Measurements from ENCODE around the gene BICC1. TPM values are rescaled to one million over a fixed set of nuclear protein-coding genes. Genes with fewer than 3 reads are reported as not detected.

Gene BICC1
- polyA plus RNA-seq, 1 donor from 2014 or later = not detected

DNA sequence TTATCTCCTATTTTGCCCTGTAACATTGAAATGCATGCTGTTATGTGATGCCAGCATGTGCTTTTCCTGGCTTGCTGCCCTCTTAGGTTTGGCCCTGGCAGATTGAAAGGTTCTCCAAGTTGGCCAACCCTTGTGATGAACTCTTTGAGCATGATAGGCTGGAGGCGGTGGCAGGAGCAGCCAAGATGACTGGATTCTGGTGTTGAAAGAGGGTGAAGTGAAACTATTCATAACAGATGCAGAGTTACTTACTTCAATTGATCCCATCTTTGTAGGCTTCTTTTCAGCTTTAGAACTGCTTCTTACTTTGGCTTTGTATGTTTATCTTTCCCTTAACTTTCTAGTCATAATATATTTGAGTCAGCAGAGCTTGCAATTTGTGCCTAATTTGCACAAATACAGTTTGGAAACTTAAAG, 57.6 kb downstream of the BICC1 start:
- Mint-ChIP-seq H3K4me3 (no peak overlapping the region), H3K9me3 (peaks cover 0 to 17% (median 0%) of the 10 kb centered on the region in 3 donors), H3K4me1 (no peaks in the 10 kb centered on the region), H3K36me3 (no peaks in the 10 kb centered on the region), H3K27ac (no peak overlapping the region), H3K27me3 (no peaks in the 10 kb centered on the region)

DNA sequence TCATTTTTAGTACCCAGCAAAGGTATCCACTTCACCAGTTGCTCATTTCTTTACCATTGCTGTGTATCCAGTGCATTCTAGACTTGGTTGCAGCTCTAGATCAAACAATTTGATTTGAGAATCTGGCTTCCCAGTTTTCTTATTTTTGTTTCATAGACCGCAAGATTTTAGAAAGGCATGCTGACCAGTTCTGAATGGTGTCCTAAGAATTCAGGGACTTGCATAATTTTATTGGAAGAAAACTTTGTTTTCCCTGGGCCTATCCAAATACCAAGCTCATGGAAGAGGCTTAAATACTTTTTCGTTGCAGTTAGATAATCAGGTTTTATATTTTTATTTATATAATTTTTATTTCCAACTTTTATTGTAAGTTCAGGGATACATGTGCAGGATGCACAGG, 58.3 kb downstream of the BICC1 start:
- no peaks in the 10 kb centered on the region for H3K27me3 Mint-ChIP-seq

DNA sequence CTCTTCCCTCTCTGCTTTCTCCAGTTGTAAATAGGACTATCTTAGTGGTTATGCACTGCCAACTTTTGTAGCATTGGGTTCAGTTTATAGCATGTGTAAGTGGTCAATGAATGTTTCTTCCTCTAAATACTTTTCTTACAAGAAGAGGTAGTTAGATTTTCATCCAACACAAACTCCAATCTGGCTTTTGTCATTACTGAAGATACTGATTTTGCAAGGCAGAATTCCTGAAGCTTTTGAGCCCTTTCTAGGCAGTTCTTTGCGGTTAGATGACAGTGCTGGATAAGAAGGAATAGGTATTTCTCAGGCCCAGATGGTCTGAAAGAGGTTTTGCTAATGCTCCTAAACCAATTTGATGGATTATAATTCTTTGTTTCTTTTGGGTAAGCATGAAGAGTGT, 60.5 kb downstream of the BICC1 start:
- Mint-ChIP-seq H3K9me3 (peaks cover 0 to 17% (median 0%) of the 10 kb centered on the region in 3 donors), H3K4me3 (no peak overlapping the region), H3K27ac (no peak overlapping the region), H3K4me1 (no peaks in the 10 kb centered on the region), H3K36me3 (no peaks in the 10 kb centered on the region), H3K27me3 (no peaks in the 10 kb centered on the region)

More for the DNA sequence above, 58.3 kb downstream of the BICC1 start:
- Mint-ChIP-seq H3K36me3 (no peaks in the 10 kb centered on the region), H3K27ac (no peak overlapping the region), H3K4me3 (no peak overlapping the region), H3K9me3 (peaks cover 0 to 17% (median 0%) of the 10 kb centered on the region in 3 donors), H3K4me1 (no peaks in the 10 kb centered on the region)

DNA sequence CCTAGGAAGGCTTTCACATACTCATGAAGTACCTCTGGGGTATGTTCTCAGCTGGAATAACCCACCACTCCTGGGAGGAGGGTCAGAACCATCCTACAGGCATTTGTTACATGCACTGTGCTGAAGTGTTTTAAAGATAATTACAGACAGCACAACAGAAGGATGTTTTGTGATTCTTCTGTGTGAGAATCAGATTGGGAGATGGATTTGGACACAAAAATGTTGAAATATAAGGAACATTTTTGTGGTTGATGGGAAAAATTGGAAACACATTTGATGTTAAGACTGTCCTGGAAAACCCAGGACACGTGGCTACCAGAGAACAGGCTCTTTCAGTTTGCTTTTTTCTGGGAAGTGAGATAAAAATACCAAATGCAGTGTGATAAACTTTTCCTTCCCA, 61.4 kb downstream of the BICC1 start:
- H3K27ac Mint-ChIP-seq = no peak overlapping the region
- no peaks in the 10 kb centered on the region for H3K27me3 Mint-ChIP-seq
- H3K9me3 Mint-ChIP-seq = peaks cover 0 to 17% (median 0%) of the 10 kb centered on the region in 3 donors
- no peaks in the 10 kb centered on the region for H3K36me3 Mint-ChIP-seq
- no peaks in the 10 kb centered on the region for H3K4me1 Mint-ChIP-seq
- no peak overlapping the region for H3K4me3 Mint-ChIP-seq

GRCh38 chr10:58575491-58575890, 62.8 kb downstream of the BICC1 start:
- Mint-ChIP-seq H3K4me1 (no peaks in the 10 kb centered on the region), H3K27me3 (no peaks in the 10 kb centered on the region), H3K4me3 (peak overlapping the region in 1 of 4 donors; percentile 12), H3K9me3 (peaks cover 0 to 11% (median 0%) of the 10 kb centered on the region in 3 donors), H3K36me3 (no peaks in the 10 kb centered on the region), H3K27ac (peak overlapping the region in 1 of 3 donors; percentile 68)

DNA sequence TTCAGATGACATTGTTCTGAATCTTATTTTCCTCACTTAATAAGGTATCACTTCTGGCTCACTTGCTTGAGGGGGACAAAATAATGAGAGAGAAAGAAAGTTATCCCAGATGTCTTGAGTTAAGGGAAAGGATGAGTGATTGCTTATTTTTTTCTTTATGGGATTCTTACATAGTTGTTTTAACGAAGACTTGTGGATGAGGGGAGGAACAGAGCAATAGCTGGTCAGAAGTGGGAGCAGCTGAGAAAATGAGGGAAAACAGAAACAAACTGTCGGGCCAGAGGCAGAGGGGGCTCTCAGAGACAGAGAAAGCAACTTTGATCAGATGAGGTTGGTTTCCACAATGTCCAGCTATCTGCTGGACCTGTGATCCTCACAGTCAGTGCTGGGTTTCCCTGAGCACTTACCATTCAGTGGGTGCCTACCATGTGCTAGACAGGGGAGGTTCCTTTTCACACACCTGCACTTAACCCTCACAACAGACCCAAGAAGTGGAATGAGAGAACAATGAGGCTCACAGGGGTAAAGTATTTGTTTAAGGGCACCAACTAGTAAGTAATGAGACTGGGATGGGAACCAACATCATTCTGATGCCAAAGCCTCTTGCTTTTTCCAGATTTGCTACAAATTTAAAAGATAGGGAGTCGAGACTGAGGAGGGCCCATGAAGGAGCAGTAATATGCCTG, 64.2 kb downstream of the BICC1 start:
- no peaks in the 10 kb centered on the region for H3K4me1 Mint-ChIP-seq
- peaks cover 0 to 6% (median 0%) of the 10 kb centered on the region in 3 donors for H3K9me3 Mint-ChIP-seq
- no peak overlapping the region for H3K27ac Mint-ChIP-seq
- H3K36me3 Mint-ChIP-seq = no peaks in the 10 kb centered on the region
- no peaks in the 10 kb centered on the region for H3K27me3 Mint-ChIP-seq
- H3K4me3 Mint-ChIP-seq = no peak overlapping the region

DNA sequence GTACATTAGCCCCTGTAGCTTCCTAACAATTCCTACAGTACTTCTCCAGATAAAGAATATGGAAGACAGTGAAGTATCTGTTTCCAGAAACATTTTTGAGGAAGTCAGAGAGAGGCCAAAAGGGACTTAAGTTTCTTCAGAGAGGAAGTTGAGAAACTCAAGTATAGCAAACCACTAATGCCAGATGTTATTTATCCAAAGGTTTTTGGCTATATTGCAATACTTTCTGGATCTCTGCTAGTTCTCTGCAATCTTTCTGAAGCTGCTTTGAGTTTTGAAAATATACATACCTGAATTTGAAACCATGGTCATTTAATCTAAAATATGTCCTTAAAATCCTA, 64.7 kb downstream of the BICC1 start:
- H3K4me3 Mint-ChIP-seq = no peak overlapping the region
- H3K27me3 Mint-ChIP-seq = no peaks in the 10 kb centered on the region
- H3K36me3 Mint-ChIP-seq = no peaks in the 10 kb centered on the region
- no peaks in the 10 kb centered on the region for H3K4me1 Mint-ChIP-seq
- H3K9me3 Mint-ChIP-seq = peaks cover 0 to under 1% (median 0%) of the 10 kb centered on the region in 3 donors
- no peak overlapping the region for H3K27ac Mint-ChIP-seq

DNA sequence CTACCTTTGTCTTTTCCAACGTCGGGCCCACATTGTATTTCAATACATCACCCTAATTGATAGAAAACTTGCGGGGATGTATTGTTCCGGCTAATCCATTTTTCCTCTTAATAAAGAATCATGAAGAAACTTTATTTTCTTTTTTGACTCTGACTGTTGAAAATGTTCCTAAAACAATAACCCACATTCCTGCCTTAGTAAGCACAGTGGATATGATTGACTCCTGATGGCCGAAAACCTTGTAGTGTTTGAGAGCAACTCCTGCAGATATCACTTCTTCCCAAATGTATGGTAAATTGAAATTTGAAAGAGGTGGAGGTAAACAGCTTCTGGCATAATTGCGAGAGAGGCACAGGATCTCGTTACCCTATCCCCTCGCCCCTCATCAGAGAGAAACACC, 65.7 kb downstream of the BICC1 start:
- H3K27me3 Mint-ChIP-seq = no peaks in the 10 kb centered on the region
- no peak overlapping the region for H3K27ac Mint-ChIP-seq
- no peak overlapping the region for H3K4me3 Mint-ChIP-seq
- peaks cover 0 to 1% (median 0%) of the 10 kb centered on the region in 3 donors for H3K9me3 Mint-ChIP-seq
- H3K4me1 Mint-ChIP-seq = no peaks in the 10 kb centered on the region
- H3K36me3 Mint-ChIP-seq = no peaks in the 10 kb centered on the region

DNA sequence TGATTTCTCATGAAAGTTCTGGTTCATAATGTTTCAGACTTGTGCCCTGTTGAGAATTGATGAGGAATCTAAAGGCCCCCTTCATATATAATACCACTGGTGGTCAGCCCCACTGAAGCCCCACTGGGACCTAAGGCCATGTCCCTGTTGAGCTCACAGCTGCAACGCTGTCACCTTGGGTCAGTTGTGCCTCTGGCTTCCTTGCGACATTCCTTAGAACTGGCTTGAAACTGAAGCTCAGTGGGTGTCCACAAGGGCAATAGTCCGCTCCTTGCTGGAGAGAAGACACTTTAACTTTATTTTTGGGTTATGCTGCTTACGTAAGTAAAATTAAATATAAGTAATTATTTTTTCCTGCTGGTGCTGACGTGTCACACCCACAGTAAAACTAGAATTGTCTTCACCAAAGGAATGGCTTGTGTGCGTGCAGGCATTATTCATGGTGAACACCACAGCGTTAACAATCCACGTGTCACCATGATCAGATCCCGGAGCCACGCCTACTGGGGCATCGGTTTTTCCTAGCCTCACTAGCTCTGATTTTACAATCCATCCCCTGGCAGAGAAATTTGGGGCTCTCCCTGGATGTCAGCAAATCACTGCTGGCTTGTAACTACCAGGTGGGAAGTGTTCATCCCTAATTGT, 66.5 kb downstream of the BICC1 start:
- H3K4me3 Mint-ChIP-seq = no peak overlapping the region
- no peaks in the 10 kb centered on the region for H3K27me3 Mint-ChIP-seq

GRCh38 chr10:58582045-58582444, 69.4 kb downstream of the BICC1 start:
- Mint-ChIP-seq H3K27me3 (no peaks in the 10 kb centered on the region), H3K4me1 (no peaks in the 10 kb centered on the region), H3K27ac (no peak overlapping the region), H3K4me3 (no peak overlapping the region), H3K36me3 (no peaks in the 10 kb centered on the region), H3K9me3 (peaks cover 0 to 4% (median 3%) of the 10 kb centered on the region in 3 donors)

More for the DNA sequence above, 66.5 kb downstream of the BICC1 start:
- H3K27ac Mint-ChIP-seq = no peak overlapping the region
- no peaks in the 10 kb centered on the region for H3K4me1 Mint-ChIP-seq
- no peaks in the 10 kb centered on the region for H3K36me3 Mint-ChIP-seq
- peaks cover 0 to 4% (median 3%) of the 10 kb centered on the region in 3 donors for H3K9me3 Mint-ChIP-seq

DNA sequence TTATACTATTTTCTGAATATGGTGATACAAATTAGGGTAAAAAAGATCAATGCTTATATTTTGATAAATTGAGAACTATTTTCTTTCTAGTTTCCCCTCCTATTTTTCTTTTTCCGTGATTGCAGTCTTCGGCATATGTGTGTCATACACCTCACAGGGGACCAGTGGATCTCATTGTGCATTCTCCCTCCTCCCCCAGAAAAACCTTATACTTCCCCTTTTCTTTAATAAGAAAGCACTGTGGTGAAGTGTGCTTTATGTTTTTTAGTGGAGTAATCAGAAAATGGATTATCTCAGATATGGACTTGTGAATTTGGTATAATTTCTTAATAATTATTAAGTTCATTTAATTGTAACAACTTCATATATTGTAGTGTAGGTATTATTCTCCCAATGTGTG, 72.8 kb downstream of the BICC1 start:
- peaks cover 0 to 6% (median 3%) of the 10 kb centered on the region in 3 donors for H3K9me3 Mint-ChIP-seq
- no peak overlapping the region for H3K4me3 Mint-ChIP-seq
- H3K36me3 Mint-ChIP-seq = peaks cover 2% of the 10 kb centered on the region
- no peaks in the 10 kb centered on the region for H3K4me1 Mint-ChIP-seq
- no peak overlapping the region for H3K27ac Mint-ChIP-seq
- no peaks in the 10 kb centered on the region for H3K27me3 Mint-ChIP-seq

GRCh38 chr10:58586282-58587245, 73.9 kb downstream of the BICC1 start:
- H3K27ac Mint-ChIP-seq = no peak overlapping the region
- H3K36me3 Mint-ChIP-seq = peaks cover 2% of the 10 kb centered on the region

DNA sequence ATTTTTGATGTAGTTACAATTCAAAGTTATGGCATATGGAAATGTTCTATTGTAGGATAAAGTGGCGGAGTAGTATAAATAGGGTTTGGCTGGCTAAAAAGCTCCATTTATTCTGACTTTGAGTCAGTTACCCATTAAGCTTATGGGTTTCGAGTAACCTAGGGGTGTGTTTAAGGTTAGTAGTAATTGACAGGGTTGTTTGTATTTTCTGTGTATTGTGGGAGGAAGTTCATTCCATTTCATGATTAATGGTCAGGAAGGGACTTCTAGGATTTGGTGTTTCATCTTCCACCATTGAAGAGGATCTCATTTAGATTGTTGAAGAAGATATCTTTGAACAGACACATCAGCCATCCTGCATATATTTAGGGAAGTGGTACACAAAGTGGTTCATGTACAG, 75.0 kb downstream of the BICC1 start:
- Mint-ChIP-seq H3K4me1 (no peaks in the 10 kb centered on the region), H3K27ac (no peak overlapping the region)

More at GRCh38 chr10:58586282-58587245, 73.9 kb downstream of the BICC1 start:
- H3K9me3 Mint-ChIP-seq = peaks cover 0 to 6% (median 3%) of the 10 kb centered on the region in 3 donors
- no peak overlapping the region for H3K4me3 Mint-ChIP-seq
- no peaks in the 10 kb centered on the region for H3K27me3 Mint-ChIP-seq
- H3K4me1 Mint-ChIP-seq = no peaks in the 10 kb centered on the region

GRCh38 chr10:58588673-58589265, 76.1 kb downstream of the BICC1 start:
- Mint-ChIP-seq H3K9me3 (peaks cover 0 to 4% (median 0%) of the 10 kb centered on the region in 3 donors), H3K27ac (no peak overlapping the region), H3K4me1 (no peaks in the 10 kb centered on the region), H3K27me3 (peaks cover 2% of the 10 kb centered on the region), H3K36me3 (peaks cover 2% of the 10 kb centered on the region), H3K4me3 (no peak overlapping the region)

More for the DNA sequence above, 75.0 kb downstream of the BICC1 start:
- Mint-ChIP-seq H3K36me3 (peaks cover 2% of the 10 kb centered on the region), H3K27me3 (peaks cover 2% of the 10 kb centered on the region), H3K9me3 (peaks cover 0 to 6% (median 3%) of the 10 kb centered on the region in 3 donors), H3K4me3 (no peak overlapping the region)
